GM06990 (cell line): ENCODE data around the gene TAAR8.
"Not testable (repeated sequence)": the region's sequence is repeated elsewhere in the genome, so short reads cannot be mapped to it uniquely, and the experiment has no call there.

Source experiments
- DNase-seq: peaks from one replicate; pipeline ENCODE4 v3.0.0-alpha.2; 2011; ENCODE audit not compliant: insufficient read length; ENCODE audit errors: extremely low read depth
- H3K27me3 ChIP-seq: replicated peaks from 2 replicates; pipeline ENCODE4 v1.6.0; 2011; ENCODE audit warnings: low read length; ENCODE audit not compliant: control insufficient read depth, insufficient read depth
- H3K36me3 ChIP-seq: 2 replicates; pipeline ENCODE4 v1.5.1; 2011; ENCODE audit warnings: low read length; ENCODE audit not compliant: control insufficient read depth, insufficient read depth
- H3K4me3 ChIP-seq: replicated peaks from 2 replicates; pipeline ENCODE4 v1.5.1; 2011; ENCODE audit warnings: low read depth, mild to moderate bottlenecking, control low read depth, low read length
- CTCF ChIP-seq: IDR thresholded peaks from 2 replicates; pipeline ENCODE4 v1.5.1; 2011; ENCODE audit warnings: low read length, control low read depth, mild to moderate bottlenecking, inconsistent platforms; ENCODE audit not compliant: insufficient read depth, poor library complexity, severe bottlenecking

TAAR8 gene

GRCh38 chr6:132551214-132551613 lies 1.3 kb upstream of the TAAR8 start:
- DNase-seq: no peak
- no peaks in the 10 kb centered on the region; the same call in none of the 2 replicates for H3K27me3 ChIP-seq
- TF ChIP-seq CTCF: no peak
- no peak overlapping the region for H3K4me3 ChIP-seq
- no peaks in the 10 kb centered on the region for H3K36me3 ChIP-seq

GRCh38 chr6:132560087-132560486 lies 7.6 kb downstream of the TAAR8 start:
- not testable (repeated sequence) for DNase-seq, H3K36me3 ChIP-seq, H3K4me3 ChIP-seq, H3K27me3 ChIP-seq

GRCh38 chr6:132566404-132566803 lies 13.9 kb downstream of the TAAR8 start:
- no peak for TF ChIP-seq CTCF
- Histone ChIP-seq H3K27me3 (peaks cover 2% of the 10 kb centered on the region), H3K4me3 (no peak overlapping the region), H3K36me3 (no peaks in the 10 kb centered on the region)
- no peak for DNase-seq

- Histone ChIP-seq H3K27me3 (peaks cover 2% of the 10 kb centered on the region), H3K36me3 (no peaks in the 10 kb centered on the region), H3K4me3 (no peak overlapping the region)
- DNase-seq: no peak
- TF ChIP-seq CTCF: no peak
These were observed 15.1 kb downstream of the TAAR8 start for GRCh38 chr6:132567566-132567965.

GRCh38 chr6:132568611-132569010 lies 16.1 kb downstream of the TAAR8 start:
- no peaks in the 10 kb centered on the region; the same call in 1 of the 2 replicates for H3K27me3 ChIP-seq

GRCh38 chr6:132569170-132569569 lies 16.7 kb downstream of the TAAR8 start:
- TF ChIP-seq CTCF: no peak
- Histone ChIP-seq H3K4me3 (no peak overlapping the region), H3K36me3 (no peaks in the 10 kb centered on the region), H3K27me3 (no peaks in the 10 kb centered on the region; the same call in 1 of the 2 replicates)
- no peak for DNase-seq

More at GRCh38 chr6:132568611-132569010, 16.1 kb downstream of the TAAR8 start:
- H3K4me3 ChIP-seq: no peak overlapping the region
- DNase-seq: no peak
- no peak for TF ChIP-seq CTCF
- no peaks in the 10 kb centered on the region for H3K36me3 ChIP-seq
